Bone marrow (tissue), 2 donors: ENCODE results near the gene PTPRN2.

Source experiments
- DNase-seq, 2 donors: peaks; one replicate each; lab custom pipeline; 2025; lab: John Stamatoyannopoulos, UW

Gene PTPRN2

DNA sequence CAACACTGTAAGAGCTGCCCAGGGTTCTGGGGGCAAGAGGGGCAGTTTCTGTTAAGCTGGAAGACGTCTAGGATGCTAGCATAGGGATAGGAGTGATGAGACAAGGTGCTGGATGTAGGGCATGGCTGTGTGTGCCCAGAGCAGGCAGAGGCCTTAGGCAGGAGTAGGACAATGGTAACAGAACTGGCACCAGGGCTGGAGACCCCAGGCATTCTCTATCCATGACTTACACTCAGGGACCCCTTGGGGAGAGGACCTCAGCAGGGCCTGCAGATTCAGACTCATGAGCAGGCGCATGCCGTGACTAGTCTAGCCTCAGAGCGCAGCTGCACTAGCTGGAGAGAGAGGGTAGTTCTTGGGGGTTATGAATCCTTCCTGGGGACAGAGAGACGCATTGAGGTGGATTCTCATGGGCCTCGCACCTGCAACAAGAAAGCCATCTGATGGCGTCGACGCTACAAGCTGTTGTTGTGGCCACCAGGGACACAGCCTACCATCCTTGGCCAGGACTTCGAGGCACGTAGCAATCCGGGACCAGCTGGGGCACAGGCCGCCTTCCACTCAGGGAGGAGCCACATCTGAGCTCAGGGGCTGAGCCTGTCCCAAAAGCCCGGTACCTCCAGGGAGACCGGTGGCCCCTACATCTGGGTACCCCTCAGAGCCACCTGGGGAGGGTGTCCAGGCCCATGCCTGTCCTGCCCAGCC is 474.1 kb downstream of the PTPRN2 start:
- no peak for DNase-seq

DNA sequence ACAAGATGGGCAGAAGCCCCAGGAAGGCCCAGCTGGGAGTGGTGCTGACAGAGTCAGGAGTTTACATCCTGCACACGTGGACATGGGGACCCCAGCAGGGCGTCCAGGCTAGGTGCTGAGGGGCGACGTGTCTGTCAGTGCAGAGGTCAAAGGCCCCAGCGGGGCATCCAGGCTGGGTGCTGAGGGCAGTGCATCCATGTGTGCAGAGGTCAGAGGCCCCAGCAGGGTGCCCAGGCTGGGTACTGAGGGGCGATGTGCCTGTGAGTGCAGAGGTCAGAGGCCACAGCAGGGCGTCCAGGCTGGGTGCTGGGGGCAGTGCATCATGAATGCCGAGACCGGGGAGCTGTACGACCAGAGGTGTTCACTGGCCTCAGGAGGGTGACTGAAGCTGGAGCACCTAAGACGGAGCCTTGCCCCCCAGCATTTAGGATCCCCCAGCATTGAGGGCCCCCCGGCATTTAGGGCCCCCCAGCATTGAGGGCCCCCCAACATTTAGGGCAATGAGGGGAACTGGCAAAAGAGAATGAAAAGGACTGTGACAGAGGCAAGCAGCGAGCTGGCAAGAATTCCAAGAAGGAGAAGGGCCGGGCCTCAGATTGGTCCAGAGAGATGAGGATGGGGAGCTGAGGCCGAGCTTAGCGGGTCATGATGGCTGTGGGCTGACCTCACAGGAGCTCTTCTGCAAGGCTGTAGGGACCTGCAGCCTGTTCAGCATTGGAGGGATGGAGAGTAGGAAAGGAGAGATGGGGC is 474.9 kb downstream of the PTPRN2 start:
- no peak for DNase-seq

DNA sequence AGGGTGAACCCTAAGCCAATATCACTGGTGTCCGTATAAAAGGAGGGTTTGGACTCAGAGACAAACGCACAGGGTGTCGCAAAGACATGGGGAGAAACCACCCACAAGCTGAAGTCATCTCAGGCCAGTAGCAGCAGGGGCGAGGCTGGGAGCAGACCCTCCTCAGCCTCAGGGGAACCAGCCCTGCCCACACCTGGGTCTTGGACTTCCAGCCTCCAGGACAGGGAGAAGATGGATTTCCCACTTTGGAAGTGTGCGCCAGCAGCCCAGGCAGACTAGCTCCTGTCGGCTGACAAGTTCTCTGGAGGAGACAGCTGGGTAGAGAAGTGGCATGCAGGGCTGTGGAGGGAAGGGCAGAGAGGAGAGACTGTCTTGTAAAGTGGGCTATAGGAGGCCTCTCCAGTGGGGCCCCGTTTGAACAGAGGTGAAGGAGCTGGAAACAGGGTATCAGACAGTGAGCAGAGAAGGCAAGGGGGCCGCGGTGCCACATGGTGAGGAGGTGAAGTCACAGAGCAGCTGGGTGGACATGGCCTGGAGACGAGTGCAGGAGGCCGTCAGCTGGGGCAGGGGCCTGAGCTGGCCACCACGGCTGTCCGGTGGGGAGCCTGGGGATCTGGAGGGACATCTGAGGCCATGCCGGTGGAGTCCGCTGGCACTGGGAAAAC is 475.6 kb downstream of the PTPRN2 start:
- DNase-seq = no peak

DNA sequence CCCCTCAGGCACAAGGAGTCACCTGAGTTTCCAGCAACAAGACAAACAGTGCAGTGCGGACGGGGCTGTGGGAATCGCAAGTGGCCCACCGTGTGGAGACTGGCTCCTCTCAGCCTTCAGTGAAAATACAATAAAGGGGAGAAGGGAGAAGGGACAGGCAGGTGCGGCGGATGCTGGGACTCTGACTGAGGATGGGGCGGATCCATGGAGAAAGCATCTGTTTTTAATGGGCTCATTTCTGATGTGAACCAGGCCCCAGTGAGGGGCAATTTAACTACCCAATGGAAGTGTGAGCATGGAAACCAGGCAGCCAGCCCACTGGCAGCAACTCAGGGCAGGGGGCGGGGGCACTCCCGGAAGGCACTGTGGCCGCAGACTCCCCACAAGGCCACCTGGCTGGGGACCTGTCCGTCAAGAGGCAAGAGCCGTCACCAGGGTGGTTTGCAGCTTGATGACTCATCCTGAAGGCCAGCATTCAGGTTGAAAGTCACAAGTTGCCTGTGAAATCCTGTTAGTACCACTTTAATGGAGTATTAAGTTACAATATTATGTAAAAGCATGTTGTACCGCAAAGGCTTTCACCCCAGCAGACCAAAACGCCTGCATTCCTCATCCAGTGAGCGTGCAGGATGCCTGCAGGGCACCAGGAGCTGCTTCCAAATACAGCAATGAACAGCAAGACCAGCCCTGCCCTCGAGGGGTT is 476.4 kb downstream of the PTPRN2 start:
- DNase-seq = no peak

DNA sequence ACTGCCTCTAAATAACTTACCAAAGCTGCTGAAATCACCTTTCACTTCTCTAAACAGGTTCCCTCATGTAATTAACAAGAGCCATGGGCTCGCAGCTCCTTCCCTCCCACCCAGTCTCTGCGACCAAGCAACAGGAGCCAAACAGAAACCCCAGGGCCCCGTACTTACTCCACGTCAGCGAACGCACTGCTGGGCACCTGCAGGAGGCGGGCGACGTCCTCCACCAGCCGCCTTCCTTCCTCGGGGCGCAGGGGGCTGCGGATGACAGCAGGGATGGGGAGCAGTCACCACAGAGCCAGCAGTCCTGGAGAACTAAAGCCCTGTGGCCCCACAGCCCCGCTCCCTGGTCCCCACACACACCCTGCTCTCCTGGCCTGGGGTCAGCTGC is 477.0 kb downstream of the PTPRN2 start:
- no peak for DNase-seq

DNA sequence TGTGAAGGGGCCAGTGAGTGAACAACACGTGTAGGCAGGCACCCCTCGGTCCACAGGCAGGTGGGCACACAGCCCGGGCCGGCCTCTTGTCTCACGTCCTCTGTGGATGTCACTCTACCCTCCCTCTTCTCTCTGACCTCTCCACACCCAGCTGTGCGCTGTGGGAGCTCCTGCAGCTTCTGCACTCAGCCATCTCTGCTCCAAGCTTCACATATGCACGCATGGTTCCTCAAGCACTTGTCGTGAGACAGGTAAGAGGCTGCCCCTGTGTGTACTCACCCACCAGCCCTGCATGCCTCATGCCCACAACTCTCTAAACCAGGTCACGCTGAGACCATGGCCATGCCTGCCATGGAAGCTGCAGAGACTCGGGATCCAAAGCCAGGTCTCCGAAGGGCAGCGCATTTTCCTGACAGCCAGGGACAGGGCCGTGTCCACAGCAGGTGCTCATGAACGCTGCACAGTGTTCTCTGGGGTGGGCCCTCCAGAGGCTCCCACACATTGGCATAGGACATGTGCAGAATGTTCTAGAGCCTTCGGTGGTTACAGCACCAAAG is 477.5 kb downstream of the PTPRN2 start:
- DNase-seq = no peak

DNA sequence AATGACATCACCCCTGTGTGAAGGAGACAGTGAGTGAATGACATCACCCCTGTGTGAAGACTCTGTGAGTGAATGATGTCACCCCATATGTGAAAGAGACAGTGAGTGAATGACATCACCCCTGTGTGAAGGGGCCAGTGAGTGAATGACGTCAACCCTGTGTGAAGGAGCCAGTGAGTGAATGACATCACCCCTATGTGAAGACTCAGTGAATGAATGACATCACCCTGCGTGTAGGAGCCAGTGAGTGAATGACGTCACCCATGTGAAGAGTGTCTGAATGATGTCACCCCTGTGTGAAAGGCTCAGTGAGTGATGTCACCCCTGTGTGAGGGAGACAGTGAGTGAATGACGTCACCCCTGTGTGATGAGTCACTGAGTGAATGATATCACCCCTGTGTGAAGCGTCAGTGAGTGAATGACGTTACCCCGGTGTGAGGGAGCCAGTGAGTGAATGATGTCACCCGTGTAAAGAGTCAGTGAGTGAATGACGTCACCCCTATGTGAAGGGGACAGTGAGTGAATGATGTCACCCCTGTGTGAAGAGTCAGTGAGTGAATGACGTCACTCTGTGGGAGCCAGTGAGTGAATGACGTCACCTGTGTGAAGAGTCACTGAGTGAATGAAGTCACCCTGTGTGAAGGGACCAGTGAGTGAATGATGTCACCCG is 478.1 kb downstream of the PTPRN2 start:
- no peak for DNase-seq

DNA sequence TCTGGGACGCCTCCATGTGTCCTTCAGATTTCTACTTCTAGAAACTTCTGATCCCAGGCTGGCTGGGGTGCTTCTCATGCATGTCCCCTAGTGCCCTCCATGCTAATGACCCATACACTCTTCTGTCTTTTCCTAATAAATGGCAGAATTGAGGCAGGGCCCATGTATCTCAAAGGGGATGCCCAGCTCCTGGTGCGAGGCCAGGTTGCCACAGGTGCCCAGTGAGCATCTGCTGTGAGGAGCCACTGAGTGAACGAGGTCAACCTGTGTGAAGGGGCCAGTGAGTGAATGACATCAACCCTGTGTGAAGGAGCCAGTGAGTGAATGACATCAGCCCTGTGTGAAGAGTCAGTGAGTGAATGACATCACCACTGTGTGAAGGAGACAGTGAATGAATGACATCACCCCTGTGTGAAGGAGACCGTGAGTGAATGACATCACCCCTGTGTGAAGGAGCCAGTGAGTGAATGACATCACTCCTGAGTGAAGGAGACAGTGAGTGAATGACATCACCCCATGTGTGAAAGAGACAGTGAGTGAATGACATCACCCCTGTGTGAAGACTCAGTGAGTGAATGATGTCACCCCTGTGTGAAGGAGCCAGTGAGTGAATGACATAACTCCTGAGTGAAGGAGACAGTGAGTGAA is 478.9 kb downstream of the PTPRN2 start:
- no peak for DNase-seq

DNA sequence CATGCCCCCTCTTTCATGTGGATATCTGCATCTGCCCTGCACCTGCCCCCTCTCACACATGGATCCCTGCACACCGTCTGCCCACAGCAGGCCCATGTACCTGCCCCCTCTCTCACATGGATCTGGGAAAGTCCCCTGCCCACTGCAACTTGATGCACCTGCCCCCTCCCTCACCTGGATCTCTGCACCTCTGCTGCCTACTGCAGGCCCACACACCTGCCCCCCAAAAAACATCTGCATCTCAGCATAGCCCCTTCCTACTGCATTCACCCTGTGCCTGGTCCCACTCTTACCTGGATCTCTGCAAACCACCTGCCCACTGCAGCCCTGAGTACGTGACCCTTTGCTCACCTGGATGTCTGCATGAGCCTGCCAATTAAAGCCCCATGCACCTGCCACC is 479.8 kb downstream of the PTPRN2 start:
- no peak for DNase-seq

DNA sequence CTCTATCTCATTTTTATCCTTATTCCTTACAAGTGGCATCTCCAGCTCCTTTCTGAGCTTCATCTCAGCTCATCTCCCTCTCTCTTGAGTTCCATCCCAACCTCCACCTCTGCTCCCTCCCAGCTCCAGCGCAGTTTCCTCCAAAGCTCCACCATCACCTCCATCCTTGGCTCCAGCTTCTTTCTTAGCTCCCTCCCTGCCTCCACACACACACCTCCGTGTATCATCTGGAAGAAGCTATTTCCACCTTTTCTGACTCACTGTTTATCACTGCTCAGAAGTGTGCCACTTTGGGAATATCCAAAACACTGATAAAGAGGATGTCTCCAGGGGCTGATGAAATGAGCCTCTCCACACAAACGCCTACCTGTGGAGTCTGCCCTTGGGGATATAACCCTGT is 481.4 kb downstream of the PTPRN2 start:
- DNase-seq = no peak

DNA sequence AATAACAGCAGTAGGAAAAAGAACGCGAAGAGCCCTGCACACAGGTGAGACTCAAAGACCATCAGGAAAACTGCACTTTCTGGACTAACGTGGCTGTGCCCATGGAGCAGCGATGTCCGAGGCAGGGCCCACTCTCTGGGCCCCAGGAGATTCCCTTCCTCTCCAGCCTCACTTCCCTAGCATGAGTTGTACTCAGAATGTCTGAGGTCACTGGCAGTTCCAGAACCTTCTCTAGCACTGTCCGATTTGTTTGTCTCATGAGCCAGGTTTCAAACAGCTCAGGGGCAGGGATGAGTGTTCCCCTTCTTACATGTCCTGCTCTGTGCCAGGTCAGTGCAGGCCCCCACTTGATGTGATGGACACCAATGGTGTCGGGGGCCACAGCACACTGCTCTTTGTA is 484.2 kb downstream of the PTPRN2 start:
- no peak for DNase-seq

DNA sequence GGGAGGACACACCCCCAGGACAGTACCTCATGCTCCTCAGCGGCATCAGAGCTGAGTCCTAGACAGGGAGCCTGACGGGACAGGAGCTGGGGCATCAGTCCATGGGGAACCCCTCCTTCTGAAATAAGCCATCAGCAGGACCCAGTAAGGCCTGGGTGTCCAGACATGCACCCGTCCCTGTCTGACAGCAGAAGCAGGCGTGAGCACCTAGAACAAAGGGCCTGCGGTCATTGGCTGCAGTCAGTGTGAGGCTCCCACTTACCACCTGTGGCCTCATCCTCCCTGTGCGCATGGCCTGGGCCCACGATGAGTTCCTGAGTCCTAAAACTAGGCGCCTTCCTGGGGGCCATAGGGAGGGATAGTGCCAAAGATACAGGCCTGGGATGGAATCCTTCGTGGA is 484.7 kb downstream of the PTPRN2 start:
- DNase-seq = no peak

DNA sequence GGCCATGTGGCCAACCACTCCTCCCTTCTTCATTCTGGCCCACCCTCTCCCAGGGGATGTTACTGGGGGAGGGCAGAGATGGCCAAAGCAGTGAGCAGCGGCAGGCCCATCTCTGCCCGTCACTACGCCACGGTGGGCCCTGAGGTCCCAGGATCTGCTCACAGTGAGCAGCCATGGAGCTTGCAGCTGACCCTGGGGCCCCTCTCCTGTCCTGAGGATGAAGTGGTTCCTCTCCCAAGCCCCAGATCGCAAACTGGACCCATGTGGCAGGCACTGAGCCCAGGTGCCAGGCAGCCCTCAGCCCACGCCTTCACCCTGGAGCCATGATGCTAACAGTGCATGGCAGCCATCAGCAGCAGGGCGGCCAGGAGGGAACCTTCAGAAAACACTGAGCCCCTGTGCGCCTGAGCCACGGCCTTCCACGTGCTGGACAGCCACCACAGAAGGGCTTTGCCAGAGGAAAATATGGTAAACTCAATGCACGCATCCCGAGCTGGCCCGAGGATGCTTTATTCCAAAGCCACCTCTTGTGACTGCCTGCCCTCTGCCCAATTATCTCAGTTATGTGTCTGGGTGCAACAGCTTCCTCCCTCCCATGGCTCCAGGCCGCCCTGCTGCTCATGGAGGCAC is 485.7 kb downstream of the PTPRN2 start:
- DNase-seq = no peak

DNA sequence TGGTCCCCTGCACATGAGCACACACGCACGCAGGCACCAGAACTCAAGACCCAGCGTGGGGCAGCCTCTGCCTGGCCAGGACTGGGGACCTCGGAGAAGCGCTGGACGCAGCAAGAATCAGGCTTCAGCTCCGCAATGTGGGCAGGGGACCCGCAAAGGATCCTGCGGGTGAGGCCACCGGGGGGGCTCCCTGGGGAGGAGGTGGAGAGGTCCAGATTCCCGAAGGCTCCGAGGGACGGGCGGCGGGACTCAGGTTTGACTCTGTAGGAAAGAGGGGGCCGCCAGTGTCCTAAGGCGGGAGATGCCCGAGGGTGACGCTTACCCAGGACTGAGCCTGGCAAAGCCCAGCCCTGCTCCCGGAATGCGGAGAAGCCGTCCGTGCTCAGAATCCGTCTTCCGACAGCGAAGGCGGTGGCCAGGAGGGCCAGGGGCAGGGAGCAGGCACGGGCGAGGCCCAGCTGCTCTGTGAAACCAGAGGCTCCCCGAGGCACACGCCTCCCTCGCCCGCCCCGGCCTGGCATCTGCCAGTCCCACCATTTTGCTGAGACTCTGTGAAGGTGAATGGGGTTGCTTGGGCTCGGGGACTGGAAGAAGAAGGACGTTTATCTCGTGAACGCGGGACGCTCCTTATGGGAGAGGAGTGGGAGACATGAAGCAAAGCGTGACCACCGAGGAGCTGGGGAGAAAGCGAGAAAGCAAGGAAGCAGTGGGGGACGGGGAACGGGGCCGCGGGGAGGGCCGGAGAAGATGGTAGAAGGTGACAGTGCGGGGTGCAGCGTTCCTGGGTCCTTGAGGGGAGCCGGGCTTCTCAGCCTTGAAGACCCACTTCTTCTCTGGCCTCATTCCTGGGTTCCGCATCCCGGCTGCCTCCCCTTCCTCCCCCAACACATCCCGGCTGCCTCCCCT is 489.2 kb downstream of the PTPRN2 start:
- DNase-seq = no peak

DNA sequence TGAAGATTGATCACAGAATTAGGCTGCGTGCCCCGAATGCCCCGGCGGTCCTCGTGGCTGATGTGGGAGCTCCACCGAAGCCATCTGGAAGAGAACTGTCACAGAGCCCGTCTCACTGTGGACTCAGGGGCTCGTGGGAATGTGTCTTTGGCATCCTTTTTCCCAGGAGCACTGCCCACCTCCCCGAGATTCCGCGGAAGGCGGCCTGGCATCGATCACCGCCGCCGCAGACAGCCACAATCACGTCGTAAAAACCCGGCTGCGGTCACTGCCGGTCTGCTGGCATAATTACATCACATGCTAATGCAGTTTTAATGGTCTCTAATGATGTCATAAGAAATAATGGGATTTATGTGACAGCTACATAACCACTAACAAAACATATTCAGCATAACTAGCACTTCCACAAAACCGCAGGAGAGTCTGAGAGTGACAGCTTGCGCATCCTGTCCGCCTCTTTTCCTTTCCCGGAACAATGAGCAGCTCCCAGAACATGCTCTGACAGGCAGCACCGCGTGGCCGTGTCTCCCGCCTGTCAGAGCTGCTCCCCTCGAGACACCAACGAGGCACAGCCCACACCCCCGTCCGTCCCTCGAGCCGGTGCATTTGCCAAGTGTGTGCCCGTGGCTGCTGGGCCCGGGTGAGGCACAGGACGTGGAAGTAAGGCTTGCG is 490.0 kb downstream of the PTPRN2 start:
- no peak for DNase-seq

DNA sequence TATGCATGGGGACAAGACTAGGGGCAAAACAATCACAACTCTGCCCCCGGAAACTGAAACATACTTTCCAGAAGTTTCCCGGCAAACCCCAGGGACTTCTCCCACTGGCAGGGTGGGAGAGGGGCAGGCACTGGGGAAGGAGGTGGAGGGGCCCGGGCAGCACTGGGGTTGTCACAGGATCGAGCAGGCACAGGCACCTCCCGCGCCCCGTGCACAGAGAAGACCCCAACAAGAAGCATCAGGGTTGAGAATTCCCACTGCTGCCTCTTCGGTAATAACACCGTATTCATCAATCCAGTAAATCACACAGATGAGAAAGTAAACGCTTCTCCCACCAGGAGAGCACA is 490.5 kb downstream of the PTPRN2 start:
- DNase-seq = no peak

DNA sequence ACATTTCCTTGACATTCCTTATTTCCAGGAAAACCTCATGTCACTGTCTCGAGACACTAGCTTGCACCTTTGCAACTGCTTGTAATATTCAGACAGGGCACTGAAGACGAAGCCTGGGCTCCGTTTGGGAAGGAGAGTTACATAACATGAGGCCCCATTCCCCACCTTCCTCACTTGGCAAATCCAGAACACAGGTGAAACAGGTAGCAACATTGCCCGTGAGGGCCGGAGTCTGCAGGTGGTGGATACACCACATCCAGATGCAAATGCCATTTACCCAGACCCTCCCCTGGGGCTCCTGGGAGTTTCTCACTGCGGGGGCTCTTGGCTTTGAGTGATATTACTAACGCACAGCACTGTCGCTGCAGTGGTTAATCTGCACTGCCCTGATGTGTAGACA is 491.0 kb downstream of the PTPRN2 start:
- DNase-seq = no peak

DNA sequence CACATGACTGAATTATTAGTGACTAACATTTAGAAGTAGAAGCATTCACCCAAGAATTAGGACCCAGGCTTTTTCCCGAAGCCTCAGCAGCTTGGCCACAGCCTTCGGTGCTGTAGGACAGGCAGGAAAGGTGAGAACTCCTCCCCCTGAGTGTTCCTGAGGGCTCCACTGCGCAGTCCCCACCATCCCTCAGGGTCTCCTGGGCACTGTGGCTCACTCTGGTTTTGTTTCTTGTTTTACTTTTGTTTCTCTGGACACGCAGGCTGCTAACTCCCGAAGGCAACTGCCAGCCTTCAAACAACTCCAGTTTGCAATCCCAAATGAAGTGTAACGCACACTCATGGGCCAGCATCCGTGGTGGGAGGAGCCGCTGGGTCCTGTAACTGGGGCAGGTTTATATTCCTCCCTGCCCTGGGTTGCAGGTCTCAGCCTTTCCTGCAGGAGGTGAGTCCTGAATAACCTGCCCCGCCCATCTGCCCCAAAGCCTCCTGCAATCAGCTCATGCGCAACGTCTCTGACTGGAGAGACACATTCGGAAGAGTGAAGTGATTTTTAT is 492.9 kb downstream of the PTPRN2 start:
- no peak for DNase-seq

DNA sequence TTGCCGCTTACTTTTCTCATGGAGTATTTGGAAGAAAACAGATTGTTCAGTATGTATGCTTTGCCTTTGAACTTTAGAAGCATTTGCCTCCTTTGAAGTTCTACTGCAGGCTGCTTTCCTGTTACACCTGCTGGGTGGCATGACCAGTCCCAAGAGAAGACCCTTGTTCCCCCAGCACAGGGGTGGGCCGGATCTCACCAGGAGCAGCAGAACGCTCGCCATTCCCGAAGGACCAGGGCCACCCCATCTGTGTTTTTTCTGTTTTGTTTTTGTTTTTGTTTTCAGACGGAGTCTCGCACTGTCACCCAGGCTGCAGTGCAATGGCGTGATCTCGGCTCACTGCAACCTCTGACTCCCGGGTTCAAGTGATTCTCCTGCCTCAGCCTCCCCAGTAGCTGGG is 493.6 kb downstream of the PTPRN2 start:
- no peak for DNase-seq
